ENCODE measurements around the gene SYT1.

The SYT1 gene

GRCh38 chr12:78951803-78952551 lies 87.4 kb downstream of the SYT1 start:
- Histone ChIP-seq H3K4me1 (ENCODE audit: control insufficient read depth, insufficient read depth, low read length) (no peaks in the 10 kb centered on the region), H3K36me3 (ENCODE audit: control insufficient read depth in 2 of 2, insufficient read depth in 1 of 2, low read length in 2 of 2) (no peaks in the 10 kb centered on the region), H3K27ac (ENCODE audit: extremely low read depth, low read depth, low read length) (no peak overlapping the region), H3K9me3 (ENCODE audit: control insufficient read depth, insufficient read depth, low read depth, low read length) (no peaks in the 10 kb centered on the region), H3K4me3 (ENCODE audit: low read depth, low read length) (no peak overlapping the region)
- ChIA-PET POLR2A (no interaction called here), CTCF (no interaction called here)
- TF ChIP-seq, protein P1, sequence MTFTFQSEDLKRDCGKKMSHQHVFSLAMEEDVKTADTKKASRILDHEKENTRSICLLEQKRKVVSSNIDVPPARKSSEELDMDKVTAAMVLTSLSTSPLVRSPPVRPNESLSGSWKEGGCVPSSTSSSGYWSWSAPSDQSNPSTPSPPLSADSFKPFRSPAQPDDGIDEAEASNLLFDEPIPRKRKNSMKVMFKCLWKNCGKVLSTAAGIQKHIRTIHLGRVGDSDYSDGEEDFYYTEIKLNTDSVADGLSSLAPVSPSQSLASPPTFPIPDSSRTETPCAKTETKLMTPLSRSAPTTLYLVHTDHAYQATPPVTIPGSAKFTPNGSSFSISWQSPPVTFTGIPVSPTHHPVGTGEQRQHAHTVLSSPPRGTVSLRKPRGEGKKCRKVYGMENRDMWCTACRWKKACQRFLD (tag by site-specific recombination; IDR thresholded peaks at IDR 0.05): no peak
- TF ChIP-seq KLF17 (tag by site-specific recombination; IDR thresholded peaks at IDR 0.05): no peak
- no peak for TF ChIP-seq ZNF404 (tag by site-specific recombination; IDR thresholded peaks at IDR 0.05)
- no peak for TF ChIP-seq ZBTB21 (tag by site-specific recombination; IDR thresholded peaks at IDR 0.05)
- TF ChIP-seq ZNF776 (tag by site-specific recombination; IDR thresholded peaks at IDR 0.05; ENCODE audit: borderline replicate concordance): no peak
- no peak for TF ChIP-seq KLF10 (tag by site-specific recombination; IDR thresholded peaks at IDR 0.05)
- TF ChIP-seq, protein P2, sequence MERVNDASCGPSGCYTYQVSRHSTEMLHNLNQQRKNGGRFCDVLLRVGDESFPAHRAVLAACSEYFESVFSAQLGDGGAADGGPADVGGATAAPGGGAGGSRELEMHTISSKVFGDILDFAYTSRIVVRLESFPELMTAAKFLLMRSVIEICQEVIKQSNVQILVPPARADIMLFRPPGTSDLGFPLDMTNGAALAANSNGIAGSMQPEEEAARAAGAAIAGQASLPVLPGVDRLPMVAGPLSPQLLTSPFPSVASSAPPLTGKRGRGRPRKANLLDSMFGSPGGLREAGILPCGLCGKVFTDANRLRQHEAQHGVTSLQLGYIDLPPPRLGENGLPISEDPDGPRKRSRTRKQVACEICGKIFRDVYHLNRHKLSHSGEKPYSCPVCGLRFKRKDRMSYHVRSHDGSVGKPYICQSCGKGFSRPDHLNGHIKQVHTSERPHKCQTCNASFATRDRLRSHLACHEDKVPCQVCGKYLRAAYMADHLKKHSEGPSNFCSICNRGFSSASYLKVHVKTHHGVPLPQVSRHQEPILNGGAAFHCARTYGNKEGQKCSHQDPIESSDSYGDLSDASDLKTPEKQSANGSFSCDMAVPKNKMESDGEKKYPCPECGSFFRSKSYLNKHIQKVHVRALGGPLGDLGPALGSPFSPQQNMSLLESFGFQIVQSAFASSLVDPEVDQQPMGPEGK (tag by site-specific recombination; IDR thresholded peaks at IDR 0.05): no peak
- TF ChIP-seq ZNF449 (tag by site-specific recombination; IDR thresholded peaks at IDR 0.05): no peak
- no peak for TF ChIP-seq ZNF280D (tag by site-specific recombination; IDR thresholded peaks at IDR 0.05)
- TF ChIP-seq ZNF792 (tag by site-specific recombination; IDR thresholded peaks at IDR 0.05): no peak

DNA sequence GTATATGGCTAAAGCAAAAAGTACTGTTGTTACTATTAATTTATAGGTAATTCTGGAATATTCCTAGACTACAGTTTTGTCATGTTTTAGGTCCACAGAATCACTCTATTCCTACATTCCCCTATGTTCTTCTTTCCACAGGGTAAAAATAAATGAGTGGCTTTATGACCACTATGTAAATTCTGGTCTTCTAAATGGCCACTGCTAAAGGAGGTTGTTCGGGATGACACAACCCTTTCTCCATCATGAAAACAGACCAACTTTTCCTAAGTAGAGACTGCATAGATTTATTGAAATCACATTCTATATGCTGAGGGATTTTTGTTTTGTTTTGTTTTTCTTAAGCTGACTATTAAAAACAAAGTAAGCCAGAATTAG lies 88.0 kb downstream of the SYT1 start:
- Histone ChIP-seq H3K36me3 (ENCODE audit: control insufficient read depth in 2 of 2, insufficient read depth in 1 of 2, low read length in 2 of 2) (no peaks in the 10 kb centered on the region), H3K4me3 (ENCODE audit: low read depth, low read length) (no peak overlapping the region), H3K4me1 (ENCODE audit: control insufficient read depth, insufficient read depth, low read length) (no peaks in the 10 kb centered on the region), H3K9me3 (ENCODE audit: control insufficient read depth, insufficient read depth, low read depth, low read length) (no peaks in the 10 kb centered on the region), H3K27ac (ENCODE audit: extremely low read depth, low read depth, low read length) (no peak overlapping the region)
- ChIA-PET POLR2A (no interaction called here), CTCF (no interaction called here)
- TF ChIP-seq ZNF747 (tag by site-specific recombination; IDR thresholded peaks at IDR 0.05) (no peak), ZNF513 (tag by site-specific recombination; IDR thresholded peaks at IDR 0.05) (no peak), REPIN1 (tag by site-specific recombination; IDR thresholded peaks at IDR 0.05; ENCODE audit: low read depth) (no peak), ZNF629 (tag by site-specific recombination; IDR thresholded peaks at IDR 0.05) (no peak), ZBTB20 (tag by site-specific recombination; IDR thresholded peaks at IDR 0.05) (no peak), ZNF48 (tag by site-specific recombination; IDR thresholded peaks at IDR 0.05) (no peak), TRIM28 (IDR thresholded peaks at IDR 0.05; ENCODE audit: borderline replicate concordance, low read length) (no peak), ZBTB7A (tag by site-specific recombination; IDR thresholded peaks at IDR 0.05; ENCODE audit: low read depth) (no peak), ZNF660 (tag by site-specific recombination; IDR thresholded peaks at IDR 0.05) (no peak), ZNF169 (tag by site-specific recombination; IDR thresholded peaks at IDR 0.05) (no peak), ZNF354C (tag by site-specific recombination; IDR thresholded peaks at IDR 0.05; ENCODE audit: borderline replicate concordance, low read depth) (no peak), KLF1 (tag by site-specific recombination; IDR thresholded peaks at IDR 0.05) (no peak), ZNF132 (tag by site-specific recombination; IDR thresholded peaks at IDR 0.05; ENCODE audit: borderline replicate concordance) (no peak)
- TF ChIP-seq, protein P3, sequence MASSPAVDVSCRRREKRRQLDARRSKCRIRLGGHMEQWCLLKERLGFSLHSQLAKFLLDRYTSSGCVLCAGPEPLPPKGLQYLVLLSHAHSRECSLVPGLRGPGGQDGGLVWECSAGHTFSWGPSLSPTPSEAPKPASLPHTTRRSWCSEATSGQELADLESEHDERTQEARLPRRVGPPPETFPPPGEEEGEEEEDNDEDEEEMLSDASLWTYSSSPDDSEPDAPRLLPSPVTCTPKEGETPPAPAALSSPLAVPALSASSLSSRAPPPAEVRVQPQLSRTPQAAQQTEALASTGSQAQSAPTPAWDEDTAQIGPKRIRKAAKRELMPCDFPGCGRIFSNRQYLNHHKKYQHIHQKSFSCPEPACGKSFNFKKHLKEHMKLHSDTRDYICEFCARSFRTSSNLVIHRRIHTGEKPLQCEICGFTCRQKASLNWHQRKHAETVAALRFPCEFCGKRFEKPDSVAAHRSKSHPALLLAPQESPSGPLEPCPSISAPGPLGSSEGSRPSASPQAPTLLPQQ (tag by site-specific recombination; IDR thresholded peaks at IDR 0.05): no peak

Measured in HEK293 (cell line).